B cell (primary cell): ENCODE results near the gene SEMA4G. TPM values are rescaled to one million over a fixed set of nuclear protein-coding genes. Genes with fewer than 3 reads are reported as not detected.

Source experiments
- ATAC-seq: fragments of 200-7000 bp; cut with Tn5 transposase; one replicate; pipeline ENCODE4 v1.10.0; 2021; ENCODE audit warnings: low read depth, mild to moderate bottlenecking, moderate number of reproducible peaks, moderate library complexity
- CTCF ChIA-PET: fragments of 350-600 bp; sonication (Branson Sonifier 250); formaldehyde crosslinking; loops from one replicate; lab custom pipeline; 2021; ENCODE audit warnings: antibody characterized with exemption, inconsistent platforms; lab: Charles Lee
- POLR2A ChIA-PET: fragments of 350-600 bp; sonication (Branson Sonifier 250); formaldehyde crosslinking; loops from one replicate; lab custom pipeline; 2021; ENCODE audit warnings: antibody characterized with exemption; lab: Charles Lee
- DNase-seq: peaks from one replicate; pipeline ENCODE4 v3.0.0; 2013
- H2AFZ ChIP-seq: 2 replicates; pipeline ENCODE4 v1.6.1; 2012; ENCODE audit warnings: mild to moderate bottlenecking, low read depth, low read length; ENCODE audit not compliant: insufficient read depth, poor library complexity, severe bottlenecking
- H3K27ac ChIP-seq, 2 donors: 1 replicate in 1 of 2; 2 replicates in 1 of 2; pipeline ENCODE4 v1.5.1; 2012 to 2013; ENCODE audit warnings: low read length in 2 of 2, mild to moderate bottlenecking in 2 of 2, moderate library complexity in 1 of 2
- H3K27me3 ChIP-seq, 4 experiments: fragments of 200-600 bp in 1 of 4; sonication (generic) in 1 of 4; replicated peaks in 1 of 4; 1 replicate in 2 of 4; 2 replicates in 2 of 4; pipeline versions ENCODE4 v1.6.1 to v1.7.0; 2013 to 2016; ENCODE audit warnings: low read length in 3 of 4, mild to moderate bottlenecking in 2 of 4, mixed read lengths in 1 of 4, moderate library complexity in 1 of 4; ENCODE audit not compliant: insufficient read depth in 4 of 4, control insufficient read depth in 3 of 4; ENCODE audit errors: control extremely low read depth in 1 of 4
- H3K36me3 ChIP-seq, 2 experiments: replicated peaks in 1 of 2; 1 replicate in 1 of 2; 2 replicates in 1 of 2; pipeline versions ENCODE4 v1.6.1 to v1.7.1; 2013; ENCODE audit warnings: low read length in 1 of 2; ENCODE audit not compliant: insufficient read depth in 2 of 2, control insufficient read depth in 1 of 2; ENCODE audit errors: control extremely low read depth in 1 of 2, extremely low read depth in 1 of 2
- H3K4me1 ChIP-seq, 2 donors: fragments of 200-600 bp in 1 of 2; sonication (generic) in 1 of 2; 1 replicate in 1 of 2; 2 replicates in 1 of 2; pipeline versions ENCODE4 v1.5.1 to v1.6.1; 2013 to 2017; ENCODE audit warnings: low read length in 2 of 2; ENCODE audit not compliant: control insufficient read depth in 2 of 2, insufficient read depth in 2 of 2
- H3K4me2 ChIP-seq: replicated peaks from 2 replicates; pipeline ENCODE3; 2012; ENCODE audit warnings: mild to moderate bottlenecking, low read depth, low read length; ENCODE audit not compliant: poor library complexity, severe bottlenecking
- H3K4me3 ChIP-seq, 5 experiments: fragments of 200-600 bp in 1 of 5; sonication (generic) in 1 of 5; 1 replicate in 3 of 5; 2 replicates in 2 of 5; pipeline versions ENCODE4 v1.5.1 to v1.7.0; 2011 to 2016; ENCODE audit warnings: low read length in 4 of 5, mild to moderate bottlenecking in 4 of 5, low read depth in 2 of 5, control low read depth in 1 of 5, moderate library complexity in 1 of 5; ENCODE audit not compliant: insufficient read depth in 1 of 5; ENCODE audit errors: control extremely low read depth in 1 of 5, extremely low read depth in 1 of 5
- H3K79me2 ChIP-seq: fragments of 200-600 bp; sonication (generic); one replicate; pipeline ENCODE4 v1.6.0; 2016; ENCODE audit warnings: low read length; ENCODE audit not compliant: control insufficient read depth, insufficient read depth
- H3K9ac ChIP-seq: fragments of 200-600 bp; sonication (generic); 2 replicates; pipeline ENCODE4 v1.6.1; 2017; ENCODE audit warnings: mild to moderate bottlenecking, low read length, moderate library complexity
- H3K9me3 ChIP-seq, 3 donors: one replicate each; pipeline versions ENCODE4 v1.6.1 to v1.7.1; 2013; ENCODE audit warnings: low read length in 2 of 3; ENCODE audit not compliant: control insufficient read depth in 2 of 3, insufficient read depth in 1 of 3; ENCODE audit errors: control extremely low read depth in 1 of 3
- H4K20me1 ChIP-seq: 2 replicates; pipeline ENCODE4 v1.6.0; 2012; ENCODE audit warnings: mild to moderate bottlenecking, low read length; ENCODE audit not compliant: insufficient read depth, control insufficient read depth, poor library complexity, severe bottlenecking
- H3K27ac Mint-ChIP-seq: one replicate; pipeline ENCODE4 v1.8.0; 2021; ENCODE audit warnings: mixed read lengths
- H3K27me3 Mint-ChIP-seq: one replicate; pipeline ENCODE4 v1.8.0; 2021; ENCODE audit warnings: mixed read lengths
- H3K4me1 Mint-ChIP-seq: one replicate; pipeline ENCODE4 v1.8.0; 2021; ENCODE audit warnings: mixed read lengths
- H3K4me3 Mint-ChIP-seq: one replicate; pipeline ENCODE4 v1.8.0; 2021; ENCODE audit warnings: mixed read lengths
- H3K9me3 Mint-ChIP-seq: one replicate; pipeline ENCODE4 v1.8.0; 2022; ENCODE audit warnings: mixed read lengths; ENCODE audit not compliant: insufficient read depth
- EZH2 ChIP-seq: IDR thresholded peaks from 2 replicates; pipeline ENCODE4 v1.6.1; 2012; ENCODE audit warnings: borderline replicate concordance, low read depth, mild to moderate bottlenecking, moderate library complexity, low read length; ENCODE audit not compliant: insufficient read depth, poor library complexity, severe bottlenecking
- WGBS: methylation state at CpG from one replicate; pipeline ENCODE4 v1.1.5; 2013; ENCODE audit warnings: missing lambda C conversion rate; ENCODE audit not compliant: insufficient coverage; 5-methylcytosine and 5-hydroxymethylcytosine counted together
- intact Hi-C: fragments of 100-400 bp; cut with micrococcal nuclease; formaldehyde crosslinking; loops from one replicate; pipeline ENCODE4 v1.10.0; 2022
- polyA plus RNA-seq: library from polyadenylated mRNA; depleted of rRNA; stranded (reverse); fragments of >200 nt; gene quantifications from 2 replicates; pipeline ENCODE4 v1.2.3, GENCODE V29; 2012
- total RNA-seq, 2 donors: library from RNA; stranded (reverse); fragments of 120-200 nt in 1 of 2; gene quantifications; 1 replicate in 1 of 2; 2 replicates in 1 of 2; pipeline versions ENCODE4 v1.2.3 to v1.2.4, GENCODE V29; 2013 to 2022
- TF ChIP-seq, protein P1 (sequence below): fragments of 200-600 bp; IDR thresholded peaks from one replicate; pipeline ENCODE4 v1.8.0; 2022; ENCODE audit warnings: antibody characterized with exemption, mild to moderate bottlenecking

Gene SEMA4G
- total and polyA plus RNA-seq, 2 donors (not counting 1 experiment from before 2014, with no cell fraction given), result 0.84 to 0.96 TPM

DNA sequence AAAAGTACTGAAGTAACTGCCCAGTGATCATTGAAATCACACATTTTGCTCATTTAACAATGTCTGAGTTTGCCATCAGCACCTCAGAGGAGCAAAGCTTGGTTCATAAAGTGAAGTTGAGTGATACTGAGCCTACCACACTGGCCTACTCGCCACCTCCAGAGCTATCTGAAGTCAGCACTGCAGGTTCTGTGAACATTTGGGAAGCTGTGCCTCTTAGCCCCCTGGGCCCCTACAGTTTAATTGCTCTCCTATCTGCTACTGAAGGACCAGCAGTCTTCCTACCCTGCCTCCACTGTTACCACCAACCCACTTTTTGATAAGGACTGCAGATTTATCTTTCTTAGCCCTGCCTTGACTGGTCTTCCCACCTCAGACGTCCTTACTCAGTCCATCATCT lies 2.0 kb upstream of the SEMA4G start:
- intact Hi-C loops, result no loop called here
- WGBS, result 92% methylated on average over 2 of the region's 2 CpGs
- ChIA-PET CTCF (interaction anchor here (1.4 to 5.4 kb wide), 6 partner anchors 9 to 51 kb away, joined by 4 to 25 read pairs (median 8); no protein-coding TSS in a partner anchor), POLR2A (no interaction called here)
- TF ChIP-seq EZH2, result no peak
- TF ChIP-seq, protein P1, sequence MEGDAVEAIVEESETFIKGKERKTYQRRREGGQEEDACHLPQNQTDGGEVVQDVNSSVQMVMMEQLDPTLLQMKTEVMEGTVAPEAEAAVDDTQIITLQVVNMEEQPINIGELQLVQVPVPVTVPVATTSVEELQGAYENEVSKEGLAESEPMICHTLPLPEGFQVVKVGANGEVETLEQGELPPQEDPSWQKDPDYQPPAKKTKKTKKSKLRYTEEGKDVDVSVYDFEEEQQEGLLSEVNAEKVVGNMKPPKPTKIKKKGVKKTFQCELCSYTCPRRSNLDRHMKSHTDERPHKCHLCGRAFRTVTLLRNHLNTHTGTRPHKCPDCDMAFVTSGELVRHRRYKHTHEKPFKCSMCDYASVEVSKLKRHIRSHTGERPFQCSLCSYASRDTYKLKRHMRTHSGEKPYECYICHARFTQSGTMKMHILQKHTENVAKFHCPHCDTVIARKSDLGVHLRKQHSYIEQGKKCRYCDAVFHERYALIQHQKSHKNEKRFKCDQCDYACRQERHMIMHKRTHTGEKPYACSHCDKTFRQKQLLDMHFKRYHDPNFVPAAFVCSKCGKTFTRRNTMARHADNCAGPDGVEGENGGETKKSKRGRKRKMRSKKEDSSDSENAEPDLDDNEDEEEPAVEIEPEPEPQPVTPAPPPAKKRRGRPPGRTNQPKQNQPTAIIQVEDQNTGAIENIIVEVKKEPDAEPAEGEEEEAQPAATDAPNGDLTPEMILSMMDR, result no peak
- Histone ChIP-seq H3K27me3 (no peaks in the 10 kb centered on the region), H4K20me1 (no peaks in the 10 kb centered on the region), H3K4me1 (peaks cover 13 to 17% of the 10 kb centered on the region in 2 donors), H2AFZ (no peak overlapping the region), H3K27ac (no peak overlapping the region), H3K4me3 (no peak overlapping the region), H3K9me3 (no peaks in the 10 kb centered on the region), H3K36me3 (peaks cover 4 to 25% of the 10 kb centered on the region in 2 experiments), H3K9ac (no peak overlapping the region), H3K4me2 (no peak overlapping the region), H3K79me2 (no peaks in the 10 kb centered on the region)
- Mint-ChIP-seq H3K4me1 (peaks cover 16% of the 10 kb centered on the region), H3K27ac (no peak overlapping the region), H3K27me3 (no peaks in the 10 kb centered on the region), H3K4me3 (no peak overlapping the region), H3K9me3 (no peaks in the 10 kb centered on the region)
- ATAC-seq (no peak), DNase-seq (no peak)

DNA sequence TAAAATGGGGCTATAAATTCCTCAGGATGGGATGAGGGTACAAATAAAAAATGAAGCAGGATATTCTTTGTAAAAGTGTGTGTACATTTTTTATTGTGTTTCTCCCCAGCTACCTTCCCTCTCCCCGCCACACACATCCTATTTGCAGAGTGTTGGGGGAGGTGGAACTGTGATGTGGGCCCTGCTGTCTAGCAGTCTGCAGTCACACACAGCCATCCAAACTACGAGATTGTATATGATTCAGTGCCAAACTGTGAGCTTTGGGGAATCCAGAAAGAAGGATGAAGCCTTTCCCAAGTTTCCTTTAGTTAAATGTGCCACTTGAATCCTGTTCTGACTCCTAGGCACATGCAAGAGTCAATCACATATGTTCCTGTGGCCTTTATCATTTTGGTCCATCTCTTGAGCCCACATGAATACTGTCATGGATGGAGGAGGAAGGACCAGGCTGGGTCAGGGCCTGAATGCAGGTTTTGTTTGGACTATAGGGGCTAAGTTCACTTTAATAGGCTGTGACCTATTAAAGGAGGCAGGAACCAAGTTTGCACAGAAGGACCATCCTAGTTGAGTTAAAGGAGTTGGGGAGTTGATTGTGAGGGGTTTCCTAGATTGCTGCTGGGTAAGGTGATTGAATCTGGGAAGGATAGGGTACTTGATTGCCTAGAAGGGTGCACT lies 1.1 kb upstream of the SEMA4G start:
- Histone ChIP-seq H3K4me2 (no peak overlapping the region), H3K27me3 (no peaks in the 10 kb centered on the region), H3K27ac (no peak overlapping the region), H3K9me3 (no peaks in the 10 kb centered on the region), H3K4me3 (no peak overlapping the region), H4K20me1 (no peaks in the 10 kb centered on the region), H2AFZ (no peak overlapping the region), H3K9ac (no peak overlapping the region), H3K4me1 (peaks cover 13 to 17% of the 10 kb centered on the region in 2 donors), H3K36me3 (peaks cover 4 to 16% of the 10 kb centered on the region in 2 experiments), H3K79me2 (no peaks in the 10 kb centered on the region)
- DNase-seq, result no peak
- ATAC-seq, result no peak
- Mint-ChIP-seq H3K4me1 (peaks cover 16% of the 10 kb centered on the region), H3K27ac (no peak overlapping the region), H3K9me3 (no peaks in the 10 kb centered on the region), H3K4me3 (peak overlapping the region; percentile 63), H3K27me3 (no peaks in the 10 kb centered on the region)
- ChIA-PET CTCF (interaction anchor here (1.0 to 5.4 kb wide), 7 partner anchors 10 to 50 kb away, joined by 3 to 25 read pairs (median 5); no protein-coding TSS in a partner anchor), POLR2A (no interaction called here)
- WGBS, result 89% methylated on average over 1 of the region's 2 CpGs
- intact Hi-C loops, result no loop called here
- TF ChIP-seq, protein P1, result no peak
- no peak for TF ChIP-seq EZH2
